ENCODE data around the gene CCNI. TPM values are rescaled to one million over a fixed set of nuclear protein-coding genes. Genes with fewer than 3 reads are reported as not detected.

The CCNI gene
- total RNA-seq, 4 donors from 2014 or later, result 302 to 449 (median 371) TPM

DNA sequence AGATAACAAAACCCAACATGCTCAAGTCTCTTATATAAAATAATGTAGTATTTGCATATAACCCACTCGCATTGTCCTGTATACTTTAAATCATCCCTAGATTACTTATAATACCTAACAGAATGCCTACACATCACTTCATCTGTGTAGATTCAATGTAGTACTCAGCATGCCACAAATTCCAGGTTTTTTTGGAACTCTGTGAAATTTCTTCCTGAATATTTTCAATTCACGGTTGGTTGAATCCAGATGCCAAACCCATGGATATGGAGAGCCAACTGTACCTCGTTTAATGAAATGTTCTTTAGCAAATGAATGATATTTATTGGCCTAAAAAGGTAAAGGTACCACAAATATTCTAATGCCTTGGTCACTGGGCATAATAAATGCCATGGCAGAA, 24.8 kb downstream of the CCNI start:
- WGBS, 2 donors, result 81 to 85% methylated on average over 3 of the region's 3 CpGs
- H3K36me3 ChIP-seq, result peaks cover 9 to 35% of the 10 kb centered on the region in 2 donors
- intact Hi-C loops (cut with DNase I), result no loop called here

DNA sequence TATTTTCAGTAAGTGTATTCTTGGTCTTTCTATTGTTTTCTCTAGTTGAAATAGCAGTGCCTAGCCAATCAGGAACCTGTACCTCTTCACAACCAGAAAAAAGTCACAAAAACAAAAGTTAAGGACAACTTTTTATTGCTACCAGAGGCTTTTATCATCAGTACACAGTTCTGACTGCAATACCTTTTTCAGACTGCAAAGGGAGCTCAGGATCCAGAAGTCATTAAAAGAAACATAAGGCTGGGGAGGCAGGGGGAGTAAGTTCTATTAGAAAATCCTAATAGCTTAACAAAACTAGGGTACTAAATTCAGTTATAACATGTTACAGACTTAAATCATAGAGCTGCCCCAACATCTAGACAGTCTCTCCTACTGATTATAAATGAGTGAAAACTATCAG, 28.8 kb downstream of the CCNI start:
- H3K9me3 ChIP-seq, result no peaks in the 10 kb centered on the region
- peaks cover 3 to 11% of the 10 kb centered on the region in 2 donors for H3K4me1 ChIP-seq
- TF ChIP-seq, protein P1, sequence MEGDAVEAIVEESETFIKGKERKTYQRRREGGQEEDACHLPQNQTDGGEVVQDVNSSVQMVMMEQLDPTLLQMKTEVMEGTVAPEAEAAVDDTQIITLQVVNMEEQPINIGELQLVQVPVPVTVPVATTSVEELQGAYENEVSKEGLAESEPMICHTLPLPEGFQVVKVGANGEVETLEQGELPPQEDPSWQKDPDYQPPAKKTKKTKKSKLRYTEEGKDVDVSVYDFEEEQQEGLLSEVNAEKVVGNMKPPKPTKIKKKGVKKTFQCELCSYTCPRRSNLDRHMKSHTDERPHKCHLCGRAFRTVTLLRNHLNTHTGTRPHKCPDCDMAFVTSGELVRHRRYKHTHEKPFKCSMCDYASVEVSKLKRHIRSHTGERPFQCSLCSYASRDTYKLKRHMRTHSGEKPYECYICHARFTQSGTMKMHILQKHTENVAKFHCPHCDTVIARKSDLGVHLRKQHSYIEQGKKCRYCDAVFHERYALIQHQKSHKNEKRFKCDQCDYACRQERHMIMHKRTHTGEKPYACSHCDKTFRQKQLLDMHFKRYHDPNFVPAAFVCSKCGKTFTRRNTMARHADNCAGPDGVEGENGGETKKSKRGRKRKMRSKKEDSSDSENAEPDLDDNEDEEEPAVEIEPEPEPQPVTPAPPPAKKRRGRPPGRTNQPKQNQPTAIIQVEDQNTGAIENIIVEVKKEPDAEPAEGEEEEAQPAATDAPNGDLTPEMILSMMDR (IDR thresholded peaks at IDR 0.05), result peak in 2 of 6 experiments; percentile 27
- no peak for TF ChIP-seq POLR2A (IDR thresholded peaks at IDR 0.05)
- intact Hi-C loops (cut with DNase I), result no loop called here
- no peaks in the 10 kb centered on the region for H3K27me3 ChIP-seq
- no peak overlapping the region for H3K27ac ChIP-seq
- H3K36me3 ChIP-seq, result peaks cover 9 to 27% of the 10 kb centered on the region in 2 donors
- H3K4me3 ChIP-seq (replicated peaks in 1 of 3), result no peak overlapping the region
- DNase-seq, result no peak

More for the DNA sequence above, 24.8 kb downstream of the CCNI start:
- H3K27ac ChIP-seq, result no peak overlapping the region
- no peak overlapping the region for H3K4me3 ChIP-seq (replicated peaks in 1 of 3)
- H3K9me3 ChIP-seq, result no peaks in the 10 kb centered on the region
- H3K4me1 ChIP-seq, result peaks cover 6% of the 10 kb centered on the region in 2 donors
- H3K27me3 ChIP-seq, result no peaks in the 10 kb centered on the region
- TF ChIP-seq, protein P1 (IDR thresholded peaks at IDR 0.05), result no peak
- TF ChIP-seq POLR2A (IDR thresholded peaks at IDR 0.05), result no peak
- DNase-seq, result no peak

DNA sequence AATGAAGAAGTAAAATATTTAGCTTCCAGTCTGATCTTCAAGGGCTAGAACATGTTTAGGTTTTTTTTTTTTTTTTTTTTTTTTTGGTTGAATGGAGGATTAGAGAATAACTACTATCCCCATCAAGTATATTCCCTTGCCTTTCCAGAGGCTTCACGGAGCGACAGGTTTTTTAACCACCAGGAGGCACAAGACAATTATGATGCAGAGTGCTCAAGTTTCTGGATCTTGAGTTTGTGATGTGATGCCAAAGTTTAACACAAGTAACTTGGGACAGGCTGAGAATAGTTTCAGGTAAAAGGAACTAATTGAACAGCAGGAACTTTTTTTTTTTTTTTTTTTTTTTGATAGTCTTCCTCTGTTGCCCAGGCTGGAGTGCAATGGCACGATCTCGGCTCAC, 30.3 kb downstream of the CCNI start:
- Histone ChIP-seq H3K27me3 (no peaks in the 10 kb centered on the region), H3K36me3 (peaks cover 9 to 17% of the 10 kb centered on the region in 2 donors), H3K9me3 (no peaks in the 10 kb centered on the region), H3K4me1 (peaks cover 6 to 11% of the 10 kb centered on the region in 2 donors), H3K27ac (no peak overlapping the region), H3K4me3 (replicated peaks in 1 of 3) (no peak overlapping the region)
- TF ChIP-seq, protein P1 (IDR thresholded peaks at IDR 0.05), result peak in 3 of 6 experiments; percentile 15 to 34 (median 16)
- TF ChIP-seq POLR2A (IDR thresholded peaks at IDR 0.05), result no peak
- 79 to 89% methylated on average over 4 of the region's 4 CpGs for WGBS, 2 donors
- intact Hi-C loops (cut with DNase I), result no loop called here
- DNase-seq, result peak in 1 of 2 donors; percentile 19

DNA sequence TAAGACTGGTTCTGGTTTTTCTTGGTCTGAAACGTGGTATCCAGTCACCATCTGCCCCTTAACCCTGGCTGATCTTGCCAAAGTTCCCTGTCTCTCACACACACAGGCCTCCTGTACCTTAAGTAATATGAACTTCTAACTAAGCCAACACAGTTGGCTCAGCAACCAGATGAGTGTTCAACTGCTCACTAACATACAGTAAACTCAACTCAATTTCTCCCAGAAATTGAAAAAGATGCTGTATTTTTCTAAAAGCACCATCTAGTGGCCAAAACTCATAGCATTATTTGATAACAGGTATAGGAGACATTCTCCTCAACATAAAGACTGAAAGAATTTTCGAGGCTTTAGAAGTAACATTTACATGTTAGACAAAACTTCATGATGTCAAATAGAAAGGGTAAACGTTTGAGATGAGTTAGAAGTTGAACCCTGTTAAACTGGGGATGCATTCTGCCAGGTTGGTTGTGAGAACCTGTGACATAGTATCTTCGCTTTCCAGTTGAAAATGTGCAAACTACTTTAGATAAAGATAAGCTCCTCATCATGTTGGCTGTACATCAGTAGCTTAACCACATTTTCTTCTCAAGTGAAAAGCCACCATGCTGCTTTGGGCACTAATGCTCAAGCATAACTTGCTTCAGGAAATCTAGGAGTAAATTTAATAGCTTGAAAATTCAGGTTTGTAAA, 31.2 kb downstream of the CCNI start:
- H3K27ac ChIP-seq, result peak overlapping the region in 1 of 3 donors; percentile 0
- WGBS, 2 donors, result 64% methylated on average over 4 of the region's 4 CpGs
- H3K36me3 ChIP-seq, result peaks cover 9 to 17% of the 10 kb centered on the region in 2 donors
- no peak overlapping the region for H3K4me3 ChIP-seq (replicated peaks in 1 of 3)
- no peak for DNase-seq
- no peaks in the 10 kb centered on the region for H3K9me3 ChIP-seq
- intact Hi-C loops (cut with DNase I), result no loop called here
- TF ChIP-seq, protein P1 (IDR thresholded peaks at IDR 0.05), result peak in 5 of 6 experiments; percentile 30 to 63 (median 50)
- TF ChIP-seq POLR2A (IDR thresholded peaks at IDR 0.05), result no peak
- H3K4me1 ChIP-seq, result peaks cover 11 to 16% of the 10 kb centered on the region in 2 donors
- H3K27me3 ChIP-seq, result no peaks in the 10 kb centered on the region

DNA sequence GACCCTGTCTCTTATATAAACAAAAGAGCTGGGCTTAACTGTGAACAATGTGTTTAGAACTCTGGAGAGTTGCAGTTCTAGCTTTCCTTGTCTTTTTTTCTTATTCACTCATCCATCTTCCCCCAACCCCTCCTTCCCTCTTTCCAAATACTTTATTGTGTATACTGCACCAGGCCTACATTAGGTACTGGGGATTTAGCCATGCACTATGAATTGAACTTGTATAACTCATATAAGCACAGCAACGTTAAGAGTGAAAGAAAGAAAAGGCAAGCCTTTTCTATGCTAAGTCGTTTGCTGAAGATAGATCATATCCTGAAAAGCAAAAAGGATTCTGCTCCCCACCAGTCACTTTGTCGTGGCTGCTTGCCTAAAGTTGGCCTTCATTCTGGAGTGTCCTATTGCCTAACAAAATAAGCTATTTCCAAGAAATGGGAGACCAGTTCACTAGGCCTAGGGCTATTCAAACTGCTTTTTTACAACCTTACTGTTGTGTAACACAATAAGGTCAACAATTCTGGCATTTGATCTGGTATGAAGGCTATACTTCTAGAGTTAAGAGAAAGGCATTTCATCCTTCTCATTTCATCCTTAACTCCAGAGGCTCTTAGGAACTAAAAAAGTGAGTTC, 32.2 kb downstream of the CCNI start:
- Histone ChIP-seq H3K27ac (no peak overlapping the region), H3K4me3 (replicated peaks in 1 of 3) (no peak overlapping the region), H3K36me3 (peaks cover 9 to 12% of the 10 kb centered on the region in 2 donors), H3K4me1 (peaks cover 11 to 16% of the 10 kb centered on the region in 2 donors), H3K27me3 (no peaks in the 10 kb centered on the region), H3K9me3 (no peaks in the 10 kb centered on the region)
- 55 to 63% methylated on average over 3 of the region's 3 CpGs for WGBS, 2 donors
- TF ChIP-seq POLR2A (IDR thresholded peaks at IDR 0.05), result no peak
- TF ChIP-seq, protein P1 (IDR thresholded peaks at IDR 0.05), result no peak
- DNase-seq, result no peak
- intact Hi-C loops (cut with DNase I), result no loop called here
